ENCODE data around the gene GYG2.

Gene GYG2

GRCh38 chrX:2926664-2927275, 98.0 kb downstream of the GYG2 start:
- DNase-seq, result no peak
- H3K9me3 Mint-ChIP-seq, result peaks cover 25% of the 10 kb centered on the region
- H3K27ac Mint-ChIP-seq, result no peak overlapping the region
- H3K4me1 Mint-ChIP-seq, result peaks cover 27% of the 10 kb centered on the region
- H3K36me3 Mint-ChIP-seq (ENCODE audit: low read depth), result peaks cover 55% of the 10 kb centered on the region
- H3K4me3 Mint-ChIP-seq, result peak overlapping the region; percentile 50
- H3K27me3 Mint-ChIP-seq (ENCODE audit: low read depth, poor library complexity), result peaks cover 2% of the 10 kb centered on the region
- TF ChIP-seq CTCF (IDR thresholded peaks at IDR 0.05), result no peak

GRCh38 chrX:2928191-2928582, 99.5 kb downstream of the GYG2 start:
- TF ChIP-seq CTCF (IDR thresholded peaks at IDR 0.05), result no peak
- peak overlapping the region; percentile 86 for H3K4me3 Mint-ChIP-seq
- H3K36me3 Mint-ChIP-seq (ENCODE audit: low read depth), result peaks cover 56% of the 10 kb centered on the region
- H3K27ac Mint-ChIP-seq, result peak overlapping the region; percentile 89
- H3K4me1 Mint-ChIP-seq, result peaks cover 21% of the 10 kb centered on the region
- peaks cover 36% of the 10 kb centered on the region for H3K9me3 Mint-ChIP-seq
- DNase-seq, result peak; percentile 69
- peaks cover 2% of the 10 kb centered on the region for H3K27me3 Mint-ChIP-seq (ENCODE audit: low read depth, poor library complexity)

- DNase-seq, result peak; percentile 92
- H3K27ac Mint-ChIP-seq, result peak within 1 kb of the TSS; percentile 97
- peaks cover 2% of the 10 kb centered on the region for H3K27me3 Mint-ChIP-seq (ENCODE audit: low read depth, poor library complexity)
- H3K9me3 Mint-ChIP-seq, result peaks cover 36% of the 10 kb centered on the region
- H3K4me3 Mint-ChIP-seq, result peak within 1 kb of the TSS; percentile 86
- H3K4me1 Mint-ChIP-seq, result peaks cover 21% of the 10 kb centered on the region
- H3K36me3 Mint-ChIP-seq (ENCODE audit: low read depth), result peaks cover 55% of the 10 kb centered on the region
- TF ChIP-seq CTCF (IDR thresholded peaks at IDR 0.05), result no peak
Observed at GRCh38 chrX:2928583-2929434, 100.1 kb downstream of the GYG2 start, which contains the start of gene ARSD. Gene ARSD, minus strand, starts transcription at chrX:2929339. Its CDS starts 64 bp downstream, at chrX:2929275.

GRCh38 chrX:2931155-2931554, 102.4 kb downstream of the GYG2 start:
- peaks cover 56% of the 10 kb centered on the region for H3K36me3 Mint-ChIP-seq (ENCODE audit: low read depth)
- peak overlapping the region; percentile 77 for H3K27ac Mint-ChIP-seq
- H3K27me3 Mint-ChIP-seq (ENCODE audit: low read depth, poor library complexity), result peaks cover 5% of the 10 kb centered on the region
- DNase-seq, result no peak
- H3K9me3 Mint-ChIP-seq, result peaks cover 36% of the 10 kb centered on the region
- peak overlapping the region; percentile 48 for H3K4me3 Mint-ChIP-seq
- TF ChIP-seq CTCF (IDR thresholded peaks at IDR 0.05), result no peak
- H3K4me1 Mint-ChIP-seq, result peaks cover 26% of the 10 kb centered on the region

- Mint-ChIP-seq H3K36me3 (ENCODE audit: low read depth) (peaks cover 59% of the 10 kb centered on the region), H3K27me3 (ENCODE audit: low read depth, poor library complexity) (peaks cover 5% of the 10 kb centered on the region), H3K27ac (no peak overlapping the region), H3K9me3 (peaks cover 38% of the 10 kb centered on the region), H3K4me1 (peaks cover 26% of the 10 kb centered on the region), H3K4me3 (no peak overlapping the region)
- TF ChIP-seq CTCF (IDR thresholded peaks at IDR 0.05), result no peak
- DNase-seq, result no peak
Observed at GRCh38 chrX:2931612-2932011, 102.9 kb downstream of the GYG2 start.

All from nephron progenitor cell (in vitro differentiated cells).